GM12865 (cell line): ENCODE data around the gene ALG8.

ENCODE experiments used
- DNase-seq: peaks from one replicate; pipeline ENCODE4 v3.0.0; 2010; ENCODE audit warnings: low read depth
- H3K4me3 ChIP-seq: 2 replicates; pipeline ENCODE4 v1.5.1; 2011; ENCODE audit warnings: mild to moderate bottlenecking, low read depth, low read length, control low read depth
- CTCF ChIP-seq: IDR thresholded peaks from 2 replicates; pipeline ENCODE4 v1.5.1; 2011; ENCODE audit warnings: low read length, control low read depth, low read depth, inconsistent platforms; ENCODE audit not compliant: insufficient read depth; ENCODE audit errors: missing control alignments

Gene ALG8

GRCh38 chr11:78139422-78140391 is at the start of gene ALG8:
Gene ALG8, minus strand, starts transcription at chr11:78139626. Its CDS starts 38 bp downstream, at chr11:78139588.
- DNase-seq = peak; percentile 98
- no peak for TF ChIP-seq CTCF
- H3K4me3 ChIP-seq = peak within 1 kb of the TSS; percentile 76

GRCh38 chr11:78188286-78189173 is 49.1 kb upstream of the ALG8 start, which contains the start of the genes KCTD21 and USP35:
Gene KCTD21, minus strand, starts transcription at chr11:78188626. Its CDS starts 14,072 bp downstream, at chr11:78174554.
Gene USP35, plus strand, starts transcription at chr11:78188919. Its CDS starts 7,327 bp downstream, at chr11:78196246.
- peak; percentile 97 for DNase-seq
- H3K4me3 ChIP-seq = peak within 1 kb of the TSS; percentile 96
- no peak for TF ChIP-seq CTCF

GRCh38 chr11:78187366-78188285 is 48.2 kb upstream of the ALG8 start:
- no peak for TF ChIP-seq CTCF
- peak; percentile 47 for DNase-seq

GRCh38 chr11:78181185-78181584 is 41.8 kb upstream of the ALG8 start:
- no peak for TF ChIP-seq CTCF
- no peak for DNase-seq
- no peak overlapping the region for H3K4me3 ChIP-seq

More at GRCh38 chr11:78187366-78188285, 48.2 kb upstream of the ALG8 start:
- peak overlapping the region; percentile 96 for H3K4me3 ChIP-seq

- no peak for TF ChIP-seq CTCF
- H3K4me3 ChIP-seq = no peak overlapping the region
- DNase-seq = no peak
Observed at GRCh38 chr11:78180751-78181150, 41.3 kb upstream of the ALG8 start.
